Limb (tissue), 2 donors: ENCODE data around the gene SEPTIN12.
"Not testable (repeated sequence)": the region's sequence is repeated elsewhere in the genome, so short reads cannot be mapped to it uniquely, and the experiment has no call there.

Experiments used
- DNase-seq, 2 donors: peaks; one replicate each; pipeline ENCODE4 v3.0.0-alpha.2; 2016; ENCODE audit errors: extremely low spot score in 2 of 2

Gene SEPTIN12

DNA sequence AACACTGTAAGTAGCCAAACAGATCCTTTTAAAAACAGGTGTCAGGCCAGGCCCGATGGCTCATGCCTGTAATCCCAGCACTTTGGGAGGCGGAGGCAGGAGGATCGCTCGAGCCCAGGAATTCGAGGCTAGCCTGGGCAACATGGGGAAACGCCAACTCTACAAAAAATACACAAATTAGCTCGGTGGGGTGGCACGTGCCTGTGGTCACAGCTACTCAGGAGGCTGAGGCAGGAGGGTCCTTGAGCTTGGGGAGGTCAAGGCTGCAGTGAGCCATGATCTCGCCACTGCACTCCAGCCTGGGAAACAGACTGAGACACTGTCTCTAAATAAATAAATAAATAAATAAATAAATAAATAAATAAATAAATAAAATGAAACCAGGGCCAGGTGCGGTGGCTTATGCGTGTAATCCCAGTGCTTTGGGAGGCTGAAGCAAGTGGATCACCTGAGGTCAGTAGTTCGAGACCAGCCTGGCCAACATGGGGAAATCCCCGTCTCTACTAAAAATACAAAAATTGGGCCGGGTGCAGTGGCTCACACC, 3.6 kb downstream of the SEPTIN12 start:
- DNase-seq, result not testable (repeated sequence)

- DNase-seq, result no peak
Observed at GRCh38 chr16:4783951-4784336, 4.2 kb downstream of the SEPTIN12 start.

DNA sequence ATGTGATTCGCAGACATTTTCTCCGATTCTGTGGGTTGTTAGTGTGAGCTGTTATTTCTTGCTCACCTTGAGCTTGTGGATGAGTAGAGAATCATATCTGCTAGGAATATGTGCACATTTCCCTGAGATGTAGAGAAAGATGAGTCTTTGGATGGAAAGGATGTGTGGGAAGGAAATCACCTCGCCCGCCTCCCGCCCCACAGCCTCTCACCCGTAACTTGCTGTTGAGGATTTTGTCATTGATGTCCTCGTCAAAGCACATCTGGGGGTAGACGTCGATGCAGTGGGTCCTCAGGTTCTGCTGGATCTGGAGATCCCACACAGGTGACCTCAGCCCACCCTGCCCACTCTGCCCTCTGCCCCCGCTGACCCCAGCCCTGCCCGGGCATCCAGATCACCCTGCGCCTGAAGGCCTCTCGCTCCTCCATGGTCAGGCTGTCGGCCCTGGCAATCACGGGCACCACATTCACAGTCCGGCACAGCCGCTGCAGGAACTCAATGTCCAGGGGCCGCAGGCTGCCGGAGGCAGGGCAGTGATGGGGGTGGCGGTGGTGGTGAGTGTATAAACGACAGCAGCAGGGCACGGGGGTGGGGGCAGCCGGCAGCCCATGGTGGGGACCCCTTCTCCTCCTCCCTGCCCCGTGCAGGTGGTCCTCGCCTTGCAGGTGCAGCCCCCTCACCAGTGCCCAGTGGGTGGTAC, 4.7 kb downstream of the SEPTIN12 start:
- no peak for DNase-seq

GRCh38 chr16:4780235-4780634, 7.9 kb downstream of the SEPTIN12 start:
- DNase-seq, result no peak

GRCh38 chr16:4778050-4778392, 10.1 kb downstream of the SEPTIN12 start:
- DNase-seq, result no peak

- no peak for DNase-seq
Observed at GRCh38 chr16:4777339-4778049, 10.7 kb downstream of the SEPTIN12 start.

DNA sequence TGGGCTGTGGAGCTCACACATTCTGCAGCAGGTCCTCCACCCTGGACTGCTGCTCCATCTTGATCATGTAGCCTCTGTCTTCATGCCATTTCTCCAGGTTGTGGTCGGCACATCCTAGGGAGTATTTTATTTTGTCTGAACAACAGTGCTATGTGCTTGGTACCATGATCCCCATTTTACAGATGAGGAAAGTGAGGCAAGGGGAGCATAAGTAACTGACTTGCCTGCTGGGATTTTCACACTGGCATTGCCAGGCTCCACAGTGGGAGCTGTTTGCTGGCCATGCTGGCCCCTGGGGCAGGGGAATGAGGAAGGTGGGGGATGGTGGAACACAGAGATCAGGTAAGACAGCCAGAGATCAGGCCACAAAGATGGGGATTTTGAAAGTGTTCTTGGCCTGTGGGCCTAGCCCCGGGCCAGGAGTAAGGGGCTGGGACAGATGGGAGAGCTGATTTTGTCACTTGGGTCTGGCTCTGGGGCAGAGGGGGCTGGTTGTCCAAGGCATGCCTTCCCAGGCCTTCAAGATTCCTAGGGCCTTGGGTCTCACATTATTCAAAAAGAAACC, 11.9 kb downstream of the SEPTIN12 start:
- DNase-seq, result no peak

DNA sequence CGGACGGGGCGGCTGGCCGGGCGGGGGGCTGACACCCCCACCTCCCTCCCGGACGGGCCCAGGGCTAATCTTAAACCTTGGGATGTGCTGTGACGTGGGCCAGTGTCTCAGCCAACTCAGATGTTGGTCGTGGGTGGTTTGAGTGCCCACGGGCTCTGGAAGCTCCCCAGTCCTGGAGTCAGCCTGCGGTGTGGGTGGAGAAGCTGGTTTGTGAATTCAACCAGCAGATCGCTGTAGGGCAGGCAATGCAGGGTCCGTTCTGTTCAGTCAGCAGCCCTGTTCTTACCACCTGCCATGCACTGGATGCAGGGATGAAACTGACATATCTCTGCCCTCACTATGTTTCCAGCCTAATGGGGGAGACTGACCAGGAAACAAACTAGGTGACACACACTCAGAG, 13.1 kb downstream of the SEPTIN12 start:
- no peak for DNase-seq

DNA sequence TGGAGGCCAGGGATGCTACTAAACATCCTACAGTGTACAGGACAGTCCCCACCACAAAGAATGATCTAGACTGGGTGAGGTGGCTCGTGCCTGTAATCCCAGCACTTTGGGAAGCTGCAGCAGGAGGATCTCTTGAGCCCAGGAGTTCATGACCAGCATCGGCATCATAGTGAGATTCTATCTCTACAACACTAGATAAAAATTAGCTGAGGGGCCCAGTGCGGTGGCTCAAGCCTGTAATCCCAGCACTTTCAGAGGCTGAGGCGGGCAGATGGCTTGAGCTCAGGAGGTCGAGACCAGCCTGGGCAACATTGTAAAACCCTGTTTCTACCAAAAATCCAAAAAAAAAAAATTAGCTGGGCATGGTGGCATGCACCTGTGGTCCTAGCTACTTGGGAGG, 15.8 kb downstream of the SEPTIN12 start:
- DNase-seq, result no peak

DNA sequence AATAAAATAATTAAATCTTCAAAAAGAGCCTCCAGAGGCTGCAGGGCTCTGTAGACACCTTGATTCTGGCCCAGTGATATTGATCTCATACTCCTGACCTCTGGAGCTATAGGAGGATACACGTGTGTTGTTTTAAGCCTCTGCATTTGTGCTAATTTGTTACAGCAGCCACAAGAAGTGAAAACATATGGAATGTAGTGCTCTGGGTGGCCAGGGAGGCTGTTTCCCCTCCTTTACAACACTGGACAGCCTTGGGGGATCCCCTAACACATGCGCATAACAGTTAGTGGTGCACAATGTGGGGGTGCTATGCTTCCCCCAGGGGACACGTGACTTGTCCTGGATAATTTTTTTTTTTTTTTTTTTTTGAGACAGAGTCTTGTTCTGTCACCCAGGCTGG, 16.5 kb downstream of the SEPTIN12 start:
- DNase-seq, result no peak

DNA sequence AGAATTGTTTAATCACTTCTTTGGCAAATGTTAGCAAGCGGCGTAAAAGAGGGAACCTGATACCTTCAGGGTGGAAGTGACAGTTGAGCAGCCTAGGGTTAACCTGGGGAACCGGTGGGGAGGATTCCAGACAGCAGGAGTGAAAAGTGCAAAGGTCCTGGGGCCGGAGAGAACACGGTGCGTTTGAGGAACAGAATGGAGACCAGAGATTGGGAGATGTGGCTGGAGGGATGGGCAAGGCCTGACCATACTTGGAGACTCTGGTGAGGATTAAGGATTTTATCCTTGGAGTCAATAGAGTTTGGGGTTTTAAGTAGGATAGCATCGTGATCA, 18.9 kb downstream of the SEPTIN12 start:
- no peak for DNase-seq

- DNase-seq, result peak; percentile 97
Observed at GRCh38 chr16:4768549-4769305, 19.4 kb downstream of the SEPTIN12 start.

- DNase-seq, result no peak
Observed at GRCh38 chr16:4767872-4768548, 20.1 kb downstream of the SEPTIN12 start.

- peak; percentile 95 to 99 for DNase-seq
Observed at GRCh38 chr16:4766875-4767628, 21.1 kb downstream of the SEPTIN12 start, which contains the start of gene ZNF500. ZNF500 (minus strand) TSS chr16:4767162; CDS start chr16:4765978, 1,184 bp downstream.

DNA sequence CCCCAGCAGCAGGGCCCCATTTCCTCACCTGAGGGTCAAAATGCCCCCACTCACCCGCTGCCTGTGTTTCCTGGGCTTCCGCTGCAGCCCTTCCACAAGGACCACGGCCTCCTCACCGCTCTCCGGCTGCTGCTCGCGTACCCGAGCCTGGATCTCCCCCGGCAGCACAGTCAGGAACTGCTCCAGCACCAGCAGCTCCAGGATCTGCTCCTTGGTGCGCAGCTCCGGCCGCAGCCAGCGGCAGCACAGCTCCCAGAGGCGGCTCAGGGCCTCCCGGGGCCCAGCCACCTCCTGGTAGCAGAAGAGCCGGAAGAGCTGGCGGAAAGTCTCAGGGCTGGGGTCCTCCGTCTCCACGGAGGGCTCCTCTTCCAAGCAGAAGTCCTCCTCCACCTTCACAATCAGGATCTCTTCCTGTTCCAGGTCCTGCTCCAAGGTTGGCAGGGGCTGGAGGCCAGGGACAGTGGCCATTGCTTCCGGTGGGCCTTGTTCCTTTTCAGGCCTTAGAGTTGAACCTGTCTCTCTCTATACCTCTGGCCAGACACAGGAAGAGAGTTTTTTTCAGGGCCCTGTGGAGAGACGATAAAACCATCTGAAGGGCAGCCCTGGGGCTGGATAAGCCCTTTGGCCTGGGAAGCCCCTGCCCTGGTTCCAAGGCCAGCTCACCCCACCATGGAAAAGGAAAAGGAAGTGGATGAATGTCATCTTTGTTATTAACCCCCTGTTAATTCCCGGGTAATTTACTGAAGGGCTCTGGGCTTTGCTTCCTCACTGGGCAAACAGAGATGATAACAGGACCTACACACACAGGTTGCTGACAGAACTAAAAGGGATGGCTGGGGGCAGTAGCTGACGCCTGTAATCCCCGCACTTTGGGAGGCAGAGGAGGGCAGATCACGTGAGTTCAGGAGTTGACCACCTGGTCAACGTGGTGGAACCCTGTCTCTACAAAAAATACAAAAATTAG, 22.4 kb downstream of the SEPTIN12 start:
- DNase-seq, result no peak

- DNase-seq, result no peak
Observed at GRCh38 chr16:4763791-4764190, 24.4 kb downstream of the SEPTIN12 start.

DNA sequence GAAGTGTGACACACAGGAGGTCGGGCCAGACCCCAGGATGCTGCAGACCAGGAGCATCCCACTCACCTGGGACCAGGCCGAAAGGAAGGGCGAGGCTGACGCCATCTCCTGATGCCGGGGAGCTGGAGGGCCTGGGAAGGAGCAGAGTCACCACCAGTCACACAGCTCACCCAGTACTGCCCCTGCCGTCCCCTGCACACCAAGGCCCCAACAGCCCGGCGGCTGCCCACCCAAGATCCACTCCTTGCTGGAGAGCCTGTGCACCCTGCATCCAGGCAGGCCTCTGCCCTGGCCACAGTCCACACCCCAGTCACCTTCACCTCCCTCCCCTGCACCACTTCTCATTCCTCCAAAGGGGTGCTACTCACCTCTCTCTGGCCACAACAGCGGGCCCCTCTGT, 25.9 kb downstream of the SEPTIN12 start:
- DNase-seq, result no peak

GRCh38 chr16:4760221-4760910, 27.8 kb downstream of the SEPTIN12 start:
- DNase-seq, result no peak

- DNase-seq, result no peak
Observed at GRCh38 chr16:4755687-4756086, 32.5 kb downstream of the SEPTIN12 start.
